HepG2 (cell line): Measurements from ENCODE around the gene PEX11G. TPM values are rescaled to one million over a fixed set of nuclear protein-coding genes. Genes with fewer than 3 reads are reported as not detected.
A peak's percentile ranks its signal among the peaks of the same experiment; 100 is the strongest.

Experiments
- ATAC-seq: fragments of 200-7000 bp; cut with Tn5 transposase; 3 replicates; pipeline ENCODE4 v1.9.1; 2020; ENCODE audit warnings: mild to moderate bottlenecking, moderate library complexity
- BruUV-seq: library from RNA; stranded (reverse); fragments of 400-500 nt; replicated peaks from 2 replicates; lab custom pipeline; 2021; lab: Mats Ljungman, UMichigan
- CTCF ChIA-PET: fragments of 300-600 bp; formaldehyde crosslinking; extraction: SDS; loops from one replicate; lab custom pipeline; 2021; ENCODE audit warnings: low total read pairs, inconsistent platforms, low intra/inter-chr PET ratio; lab: Yijun Ruan, JAX
- POLR2A ChIA-PET: fragments of 350-600 bp; sonication (Branson Sonifier 250); formaldehyde crosslinking; loops from one replicate; lab custom pipeline; 2020; ENCODE audit warnings: antibody characterized with exemption, inconsistent platforms; lab: Yijun Ruan, JAX
- DNase-seq: peaks from one replicate; pipeline ENCODE4 v3.0.0-alpha.2; 2015; ENCODE audit warnings: low spot score
- FAIRE-seq: peaks from 3 replicates; lab custom pipeline; 2011; peaks lifted over from hg19 to GRCh38; lab: Jason Lieb, UNC
- H2AFZ ChIP-seq: one replicate; pipeline ENCODE4 v1.6.1; 2011; ENCODE audit warnings: low read length, inconsistent platforms
- H3K27ac ChIP-seq: fragments of 300-600 bp; 3 replicates; pipeline ENCODE4 v1.8.0; 2011; ENCODE audit warnings: mixed run types, mild to moderate bottlenecking, mixed read lengths, low read length, inconsistent platforms; ENCODE audit not compliant: insufficient read depth; ENCODE audit errors: extremely low read length
- H3K27me3 ChIP-seq, 2 experiments: fragments of 200-600 bp in 1 of 2; 2 replicates in 1 of 2; 3 replicates in 1 of 2; pipeline versions ENCODE4 v1.6.0 to v1.8.0; 2011; ENCODE audit warnings: low read length in 2 of 2, mild to moderate bottlenecking in 2 of 2, moderate library complexity in 2 of 2, inconsistent platforms in 1 of 2; ENCODE audit not compliant: insufficient read depth in 2 of 2, control insufficient read depth in 1 of 2
- H3K36me3 ChIP-seq, 2 experiments: fragments of 200-600 bp in 1 of 2; replicated peaks in 1 of 2; 2 replicates in 1 of 2; 3 replicates in 1 of 2; pipeline versions ENCODE4 v1.5.1 to v1.8.0; 2011; ENCODE audit warnings: low read length in 2 of 2, inconsistent platforms in 1 of 2; ENCODE audit not compliant: insufficient read depth in 2 of 2, control insufficient read depth in 1 of 2
- H3K4me1 ChIP-seq: 2 replicates; pipeline ENCODE4 v1.5.1; 2012; ENCODE audit warnings: low read length, inconsistent platforms; ENCODE audit not compliant: insufficient read depth
- H3K4me2 ChIP-seq: 2 replicates; pipeline ENCODE4 v1.6.0; 2011; ENCODE audit warnings: low read depth, low read length, inconsistent platforms
- H3K4me3 ChIP-seq, 3 experiments: fragments of 200-600 bp in 1 of 3; sonication (generic), shearing (Covaris generic) in 1 of 3; replicated peaks in 1 of 3; 2 replicates each; pipeline ENCODE4 v1.5.1; 2011 to 2016; ENCODE audit warnings: low read length in 3 of 3, inconsistent platforms in 2 of 3, low read depth in 2 of 3, mild to moderate bottlenecking in 2 of 3, control low read depth in 1 of 3, mixed read lengths in 1 of 3; ENCODE audit not compliant: insufficient read depth in 1 of 3
- H3K79me2 ChIP-seq: one replicate; pipeline ENCODE4 v1.6.1; 2011; ENCODE audit warnings: low read length, inconsistent platforms; ENCODE audit not compliant: insufficient read depth
- H3K9ac ChIP-seq: 2 replicates; pipeline ENCODE4 v1.6.0; 2011; ENCODE audit warnings: mild to moderate bottlenecking, low read depth, low read length, inconsistent platforms; ENCODE audit not compliant: insufficient read depth
- H3K9me3 ChIP-seq: 2 replicates; pipeline ENCODE4 v1.5.1; 2012; ENCODE audit warnings: mild to moderate bottlenecking, low read length
- H4K20me1 ChIP-seq: 2 replicates; pipeline ENCODE4 v1.6.0; 2011; ENCODE audit warnings: inconsistent platforms, mild to moderate bottlenecking, low read length, moderate library complexity; ENCODE audit not compliant: insufficient read depth
- BCL3 ChIP-seq: sonication (generic); formaldehyde crosslinking; IDR thresholded peaks from 2 replicates; pipeline ENCODE4 v1.5.1; 2020; ENCODE audit warnings: mild to moderate bottlenecking, missing genetic modification reagents, moderate library complexity
- GATAD1 ChIP-seq: IDR thresholded peaks from 2 replicates; pipeline ENCODE4 v1.6.1; 2016; ENCODE audit warnings: missing genetic modification reagents, missing compliant biosample characterization
- GPN1 ChIP-seq: sonication (generic); formaldehyde crosslinking; IDR thresholded peaks from 2 replicates; pipeline ENCODE4 v1.5.1; 2020; ENCODE audit warnings: missing genetic modification reagents, borderline replicate concordance
- NFYB ChIP-seq: sonication (generic); formaldehyde crosslinking; IDR thresholded peaks from 2 replicates; pipeline ENCODE4 v1.4.0; 2020; ENCODE audit warnings: missing genetic modification reagents
- ZNF329 ChIP-seq: sonication (generic); formaldehyde crosslinking; IDR thresholded peaks from 2 replicates; pipeline ENCODE4 v1.9.0; 2021; ENCODE audit warnings: low read depth, mild to moderate bottlenecking, missing genetic modification reagents
- ZNF530 ChIP-seq: sonication (generic); formaldehyde crosslinking; IDR thresholded peaks from 2 replicates; pipeline ENCODE4 v1.5.0; 2020; ENCODE audit warnings: low read depth, mild to moderate bottlenecking, missing genetic modification reagents
- WGBS: methylation state at CpG from one replicate; pipeline ENCODE4 v1.1.6; 2017; ENCODE audit warnings: low lambda C conversion rate; 5-methylcytosine and 5-hydroxymethylcytosine counted together
- in situ Hi-C: cut with HindIII; loops from 2 replicates; pipeline ENCODE4 v1.10.0; 2017; ENCODE audit warnings: low pct_unique_long_range_greater_than_20kb; ENCODE audit not compliant: extremely low pct_ligation_motif_present
- intact Hi-C: fragments of 100-400 bp; cut with micrococcal nuclease; formaldehyde crosslinking; loops from one replicate; pipeline ENCODE4 v1.10.0; 2022; ENCODE audit not compliant: unreplicated experiment
- polyA plus RNA-seq, 8 experiments: library from polyadenylated mRNA; depleted of rRNA in 3 of 8; stranded (reverse) in 7 of 8; unstranded in 1 of 8; fragments of >200 nt; fragmentation: Illumina TruSeq in 4 of 8; extraction: Trizol in 4 of 8; gene quantifications; 2 replicates each; pipeline versions ENCODE4 v1.2.1 to v1.2.3, GENCODE V29; 2011 to 2016; ENCODE audit warnings: low read depth in 4 of 8, missing spikeins in 1 of 8, mixed read lengths in 1 of 8; ENCODE audit not compliant: insufficient read depth in 1 of 8
- total RNA-seq, 5 experiments: library from RNA; depleted of rRNA; stranded (reverse); fragments of >200 nt; fragmentation: Illumina TruSeq; extraction: Trizol; gene quantifications; 2 replicates each; pipeline ENCODE4 v1.2.3, GENCODE V29; 2016; ENCODE audit warnings: low read depth in 1 of 5
- TF ChIP-seq, protein P1 (sequence below): sonication (generic); formaldehyde crosslinking; IDR thresholded peaks from 2 replicates; pipeline ENCODE4 v1.4.0; 2020; ENCODE audit warnings: missing genetic modification reagents

PEX11G gene
- total and polyA plus RNA-seq, 2 of the 13 experiments (the other 11 are each of a cell fraction or from before 2014, with no cell fraction given), result not detected

GRCh38 chr19:7513809-7514642 is 25.2 kb upstream of the PEX11G start:
- H3K9ac ChIP-seq, result no peak overlapping the region
- H3K4me1 ChIP-seq, result peaks cover 18% of the 10 kb centered on the region
- CTCF ChIA-PET, result no interaction called here
- H3K36me3 ChIP-seq, result no peaks in the 10 kb centered on the region
- DNase-seq (no peak), ATAC-seq (no peak), FAIRE-seq (no peak)
- H4K20me1 ChIP-seq, result no peaks in the 10 kb centered on the region
- no peak overlapping the region for H3K4me2 ChIP-seq
- in situ Hi-C loops (no loop called here), intact Hi-C loops (no loop called here)
- TF ChIP-seq BCL3 (no peak), ZNF329 (CRISPR knock-in tag) (peak; percentile 97)
- no peaks in the 10 kb centered on the region for H3K9me3 ChIP-seq
- H3K79me2 ChIP-seq, result no peaks in the 10 kb centered on the region
- no peak overlapping the region for H3K4me3 ChIP-seq
- no TSS peak for BruUV-seq
- POLR2A ChIA-PET, result no interaction called here
- 35% methylated on average over 5 of the region's 5 CpGs for WGBS
- no peak overlapping the region for H2AFZ ChIP-seq
- no peaks in the 10 kb centered on the region; a peak in 1 of 5 replicates for H3K27me3 ChIP-seq
- H3K27ac ChIP-seq, result no peak overlapping the region

DNA sequence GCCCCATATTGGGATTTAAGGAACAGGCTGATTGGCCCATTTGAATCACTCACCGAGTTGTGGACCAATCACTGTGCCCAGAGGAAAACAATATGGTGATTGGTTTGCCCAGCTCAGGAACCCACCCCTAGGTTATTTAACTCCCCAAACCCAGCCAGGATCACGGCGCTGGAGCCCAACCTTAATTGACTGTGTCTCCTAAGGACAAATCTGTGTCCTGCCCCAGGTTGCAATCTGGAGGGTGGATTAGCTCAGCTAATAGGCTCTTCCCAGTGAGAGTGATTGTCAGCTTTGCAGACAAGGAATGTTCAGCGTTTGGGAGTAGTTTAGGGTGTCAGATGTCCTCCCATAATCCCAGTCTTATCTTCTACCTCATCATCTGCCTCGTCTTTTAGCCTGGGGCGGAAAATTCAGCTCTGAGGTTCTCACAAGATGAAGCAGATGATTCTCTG is 23.6 kb upstream of the PEX11G start:
- Histone ChIP-seq H3K27me3 (no peaks in the 10 kb centered on the region; a peak in 1 of 5 replicates), H2AFZ (no peak overlapping the region), H3K4me1 (peaks cover 18% of the 10 kb centered on the region), H4K20me1 (no peaks in the 10 kb centered on the region), H3K4me3 (no peak overlapping the region), H3K79me2 (no peaks in the 10 kb centered on the region), H3K36me3 (no peaks in the 10 kb centered on the region), H3K9ac (no peak overlapping the region), H3K4me2 (no peak overlapping the region), H3K27ac (no peak overlapping the region), H3K9me3 (no peaks in the 10 kb centered on the region)
- no peak for ATAC-seq
- in situ Hi-C loops, result no loop called here
- TF ChIP-seq ZNF530 (CRISPR knock-in tag) (no peak), NFYB (0 out of 2 replicates have a peak, but pooled peaks have one; percentile 19), GPN1 (CRISPR knock-in tag) (no peak), GATAD1 (CRISPR knock-in tag) (no peak)
- TF ChIP-seq, protein P1, sequence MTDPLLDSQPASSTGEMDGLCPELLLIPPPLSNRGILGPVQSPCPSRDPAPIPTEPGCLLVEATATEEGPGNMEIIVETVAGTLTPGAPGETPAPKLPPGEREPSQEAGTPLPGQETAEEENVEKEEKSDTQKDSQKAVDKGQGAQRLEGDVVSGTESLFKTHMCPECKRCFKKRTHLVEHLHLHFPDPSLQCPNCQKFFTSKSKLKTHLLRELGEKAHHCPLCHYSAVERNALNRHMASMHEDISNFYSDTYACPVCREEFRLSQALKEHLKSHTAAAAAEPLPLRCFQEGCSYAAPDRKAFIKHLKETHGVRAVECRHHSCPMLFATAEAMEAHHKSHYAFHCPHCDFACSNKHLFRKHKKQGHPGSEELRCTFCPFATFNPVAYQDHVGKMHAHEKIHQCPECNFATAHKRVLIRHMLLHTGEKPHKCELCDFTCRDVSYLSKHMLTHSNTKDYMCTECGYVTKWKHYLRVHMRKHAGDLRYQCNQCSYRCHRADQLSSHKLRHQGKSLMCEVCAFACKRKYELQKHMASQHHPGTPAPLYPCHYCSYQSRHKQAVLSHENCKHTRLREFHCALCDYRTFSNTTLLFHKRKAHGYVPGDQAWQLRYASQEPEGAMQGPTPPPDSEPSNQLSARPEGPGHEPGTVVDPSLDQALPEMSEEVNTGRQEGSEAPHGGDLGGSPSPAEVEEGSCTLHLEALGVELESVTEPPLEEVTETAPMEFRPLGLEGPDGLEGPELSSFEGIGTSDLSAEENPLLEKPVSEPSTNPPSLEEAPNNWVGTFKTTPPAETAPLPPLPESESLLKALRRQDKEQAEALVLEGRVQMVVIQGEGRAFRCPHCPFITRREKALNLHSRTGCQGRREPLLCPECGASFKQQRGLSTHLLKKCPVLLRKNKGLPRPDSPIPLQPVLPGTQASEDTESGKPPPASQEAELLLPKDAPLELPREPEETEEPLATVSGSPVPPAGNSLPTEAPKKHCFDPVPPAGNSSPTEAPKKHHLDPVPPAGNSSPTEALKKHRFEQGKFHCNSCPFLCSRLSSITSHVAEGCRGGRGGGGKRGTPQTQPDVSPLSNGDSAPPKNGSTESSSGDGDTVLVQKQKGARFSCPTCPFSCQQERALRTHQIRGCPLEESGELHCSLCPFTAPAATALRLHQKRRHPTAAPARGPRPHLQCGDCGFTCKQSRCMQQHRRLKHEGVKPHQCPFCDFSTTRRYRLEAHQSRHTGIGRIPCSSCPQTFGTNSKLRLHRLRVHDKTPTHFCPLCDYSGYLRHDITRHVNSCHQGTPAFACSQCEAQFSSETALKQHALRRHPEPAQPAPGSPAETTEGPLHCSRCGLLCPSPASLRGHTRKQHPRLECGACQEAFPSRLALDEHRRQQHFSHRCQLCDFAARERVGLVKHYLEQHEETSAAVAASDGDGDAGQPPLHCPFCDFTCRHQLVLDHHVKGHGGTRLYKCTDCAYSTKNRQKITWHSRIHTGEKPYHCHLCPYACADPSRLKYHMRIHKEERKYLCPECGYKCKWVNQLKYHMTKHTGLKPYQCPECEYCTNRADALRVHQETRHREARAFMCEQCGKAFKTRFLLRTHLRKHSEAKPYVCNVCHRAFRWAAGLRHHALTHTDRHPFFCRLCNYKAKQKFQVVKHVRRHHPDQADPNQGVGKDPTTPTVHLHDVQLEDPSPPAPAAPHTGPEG (CRISPR knock-in tag), result no peak
- 50% methylated on average over 4 of the region's 6 CpGs for WGBS
- no TSS peak for BruUV-seq
- POLR2A ChIA-PET, result no interaction called here
- intact Hi-C loops, result no loop called here
- DNase-seq, result no peak
- no peak for FAIRE-seq
- CTCF ChIA-PET, result no interaction called here
